CD4-positive, alpha-beta T cell treated with Interleukin-21 for 1 hour (primary cell): ENCODE data around the gene SCAMP2.
"Not testable (repeated sequence)": the region's sequence is repeated elsewhere in the genome, so short reads cannot be mapped to it uniquely, and the experiment has no call there.

Experiments used
- DNase-seq: peaks from one replicate; pipeline ENCODE4 v3.0.0-alpha.2; 2020

SCAMP2 gene, protein sequence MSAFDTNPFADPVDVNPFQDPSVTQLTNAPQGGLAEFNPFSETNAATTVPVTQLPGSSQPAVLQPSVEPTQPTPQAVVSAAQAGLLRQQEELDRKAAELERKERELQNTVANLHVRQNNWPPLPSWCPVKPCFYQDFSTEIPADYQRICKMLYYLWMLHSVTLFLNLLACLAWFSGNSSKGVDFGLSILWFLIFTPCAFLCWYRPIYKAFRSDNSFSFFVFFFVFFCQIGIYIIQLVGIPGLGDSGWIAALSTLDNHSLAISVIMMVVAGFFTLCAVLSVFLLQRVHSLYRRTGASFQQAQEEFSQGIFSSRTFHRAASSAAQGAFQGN

DNA sequence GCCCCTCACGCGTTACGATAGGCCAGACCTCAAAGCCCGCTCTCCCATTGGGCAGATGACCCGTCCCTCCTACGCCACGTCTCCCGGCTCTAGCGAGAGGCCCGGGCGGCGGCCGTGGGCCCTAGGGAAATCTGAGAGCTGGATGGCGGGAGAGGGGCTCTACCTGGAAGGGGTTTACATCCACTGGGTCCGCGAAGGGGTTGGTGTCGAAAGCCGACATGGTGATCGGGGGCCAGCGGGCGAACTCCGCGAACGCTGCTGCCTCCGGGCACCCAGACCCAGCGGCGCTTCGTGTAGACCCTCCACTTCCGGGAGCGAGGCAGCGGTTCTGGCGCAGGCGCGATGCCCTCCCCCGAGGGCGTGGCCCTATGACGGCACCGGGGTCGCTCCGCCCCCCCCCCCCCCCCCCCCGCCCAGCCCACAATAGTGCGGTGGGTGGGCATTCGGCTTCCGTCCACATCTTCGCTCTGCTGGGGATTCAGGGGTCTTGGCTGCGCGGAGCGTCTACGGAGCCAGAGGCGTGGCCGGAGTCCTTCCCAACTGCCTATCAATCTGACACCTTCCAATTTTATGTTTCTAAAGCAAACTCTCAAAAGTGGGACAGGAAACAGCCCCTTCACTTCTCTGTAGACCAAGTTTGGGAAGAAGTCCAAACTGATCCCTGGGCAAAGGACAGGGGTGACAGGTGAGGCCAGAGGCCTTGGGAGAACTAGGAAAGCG, at the start of gene SCAMP2:
Gene SCAMP2 (minus strand): TSS at position 330 of the 720 bp plus-strand sequence. CDS start 110 bp downstream, at position 220.
- DNase-seq: peak; percentile 92

DNA sequence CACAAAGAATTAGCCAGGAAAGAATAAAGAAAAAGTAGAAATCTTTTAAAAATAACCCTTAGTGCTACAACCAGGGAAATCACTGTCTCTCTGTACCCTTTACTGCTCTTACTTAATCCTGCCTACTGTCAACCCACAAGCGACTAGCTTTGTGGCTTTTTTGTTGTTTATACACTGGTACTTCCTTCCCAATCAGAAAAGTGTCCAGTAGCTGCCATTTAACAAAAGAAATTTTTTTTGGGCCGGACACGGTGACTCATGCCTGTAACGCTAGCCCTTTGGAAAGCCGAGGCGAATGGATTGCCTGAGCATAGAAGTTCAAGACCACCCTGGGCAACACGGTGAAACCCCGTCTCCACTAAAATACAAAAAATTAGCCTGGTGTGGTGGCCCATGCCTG, 47.3 kb upstream of the SCAMP2 start:
- no peak for DNase-seq

DNA sequence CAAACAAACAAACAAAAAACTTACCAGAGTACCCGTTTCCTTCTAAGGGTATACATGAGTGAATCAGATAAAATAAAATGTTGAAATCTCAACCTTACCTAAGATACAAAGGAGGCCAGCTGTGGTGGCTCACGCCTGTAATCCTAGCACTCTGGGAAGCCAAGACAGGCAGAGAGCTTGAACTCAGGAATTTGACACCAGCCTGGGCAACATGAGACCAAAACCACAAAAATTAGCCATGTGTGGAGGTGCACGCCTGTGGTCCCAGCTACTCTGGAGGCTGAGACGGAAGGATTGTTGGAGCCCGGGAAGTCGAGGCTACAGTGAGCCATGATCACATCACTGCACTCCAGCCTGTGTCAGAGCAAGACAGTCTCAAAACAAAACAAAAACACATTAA, 44.5 kb upstream of the SCAMP2 start:
- DNase-seq: no peak

DNA sequence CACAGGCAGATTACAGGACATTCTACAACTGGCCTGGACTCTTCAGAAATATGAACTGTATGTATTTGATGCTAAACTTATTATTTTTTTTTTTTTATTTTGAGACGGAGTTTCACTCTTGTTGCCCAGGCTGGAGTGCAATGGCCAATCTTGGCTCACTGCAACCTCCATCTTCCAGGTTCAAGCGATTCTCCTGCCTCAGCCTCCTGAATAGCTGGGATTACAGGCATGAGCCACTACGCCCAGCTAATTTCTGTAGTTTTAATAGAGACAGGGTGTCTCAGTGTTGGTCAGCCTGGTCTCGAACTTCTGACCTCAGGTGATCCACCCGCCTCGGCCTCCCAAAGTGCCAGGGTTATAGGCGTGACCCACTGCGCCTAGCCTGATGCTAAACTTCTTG, 40.6 kb upstream of the SCAMP2 start:
- not testable (repeated sequence) for DNase-seq

DNA sequence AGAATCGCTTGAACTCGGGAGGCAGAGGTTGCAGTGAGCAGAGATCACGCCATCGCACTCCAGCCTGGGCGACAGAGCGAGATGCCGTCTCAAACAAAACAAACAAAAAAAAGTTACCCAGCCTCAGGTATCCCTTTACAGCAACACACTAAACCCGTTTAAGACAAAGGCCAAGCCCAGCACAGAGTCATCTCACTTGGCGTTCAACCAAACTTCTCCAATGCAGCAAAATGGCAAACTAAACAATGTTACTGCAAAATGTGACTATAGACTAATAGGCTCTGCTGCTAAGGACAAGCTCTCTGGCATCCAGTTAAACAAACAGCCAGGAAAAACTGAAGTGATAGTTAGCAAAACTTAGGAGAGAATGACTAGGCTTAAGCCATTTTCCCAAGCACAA, 39.9 kb upstream of the SCAMP2 start:
- no peak for DNase-seq

DNA sequence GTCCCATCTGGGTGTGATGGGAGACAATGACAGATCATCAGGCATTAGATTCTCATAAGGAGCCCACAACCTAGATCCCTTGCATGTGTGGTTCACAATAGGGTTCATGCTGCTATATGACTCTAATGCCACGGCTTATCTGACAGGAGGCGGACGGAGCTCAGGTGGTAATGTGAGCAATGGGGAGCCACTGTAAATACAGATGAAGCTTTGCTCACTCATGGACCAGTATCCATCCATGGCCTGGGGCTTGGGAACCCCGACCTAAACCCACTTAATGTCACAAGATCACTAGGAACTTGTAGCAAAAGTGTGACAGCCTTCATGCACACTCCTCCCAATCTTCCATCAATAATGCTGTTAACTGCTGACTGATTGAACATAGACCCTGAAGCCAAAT, 35.5 kb upstream of the SCAMP2 start:
- no peak for DNase-seq

DNA sequence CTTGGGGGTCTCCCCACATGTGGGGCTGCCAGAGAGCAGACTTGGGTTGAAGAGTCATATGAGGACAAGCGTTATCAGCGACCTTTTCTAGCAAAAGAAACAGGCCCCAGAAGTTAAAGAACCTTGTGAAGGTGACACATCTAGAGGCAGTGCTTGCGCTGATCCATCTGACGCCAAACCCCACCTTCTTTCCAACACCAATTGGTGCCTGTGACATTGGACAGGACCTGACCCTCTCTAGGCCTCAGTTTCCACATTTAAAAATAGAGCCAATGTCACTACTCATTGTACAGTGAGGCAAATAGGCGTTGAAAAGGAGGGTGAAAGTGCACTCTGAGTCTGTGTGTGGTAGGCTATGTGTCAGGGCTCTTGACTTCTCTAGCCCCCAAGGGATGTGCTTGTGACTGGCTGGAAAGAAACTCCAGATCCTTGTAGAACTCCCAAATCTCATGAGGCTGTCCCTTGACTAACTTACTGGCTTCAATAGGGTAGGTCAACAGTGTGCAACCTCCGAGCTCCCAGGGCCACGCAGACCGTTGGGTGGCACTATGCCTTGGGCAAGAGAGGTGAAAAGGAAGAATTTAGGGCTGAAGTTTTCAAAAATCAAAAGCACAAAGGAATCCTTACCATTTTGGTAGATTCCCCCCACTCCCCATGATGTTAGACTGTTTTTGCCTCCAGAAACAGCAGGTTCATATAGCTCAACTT, 34.2 kb upstream of the SCAMP2 start:
- DNase-seq: no peak

DNA sequence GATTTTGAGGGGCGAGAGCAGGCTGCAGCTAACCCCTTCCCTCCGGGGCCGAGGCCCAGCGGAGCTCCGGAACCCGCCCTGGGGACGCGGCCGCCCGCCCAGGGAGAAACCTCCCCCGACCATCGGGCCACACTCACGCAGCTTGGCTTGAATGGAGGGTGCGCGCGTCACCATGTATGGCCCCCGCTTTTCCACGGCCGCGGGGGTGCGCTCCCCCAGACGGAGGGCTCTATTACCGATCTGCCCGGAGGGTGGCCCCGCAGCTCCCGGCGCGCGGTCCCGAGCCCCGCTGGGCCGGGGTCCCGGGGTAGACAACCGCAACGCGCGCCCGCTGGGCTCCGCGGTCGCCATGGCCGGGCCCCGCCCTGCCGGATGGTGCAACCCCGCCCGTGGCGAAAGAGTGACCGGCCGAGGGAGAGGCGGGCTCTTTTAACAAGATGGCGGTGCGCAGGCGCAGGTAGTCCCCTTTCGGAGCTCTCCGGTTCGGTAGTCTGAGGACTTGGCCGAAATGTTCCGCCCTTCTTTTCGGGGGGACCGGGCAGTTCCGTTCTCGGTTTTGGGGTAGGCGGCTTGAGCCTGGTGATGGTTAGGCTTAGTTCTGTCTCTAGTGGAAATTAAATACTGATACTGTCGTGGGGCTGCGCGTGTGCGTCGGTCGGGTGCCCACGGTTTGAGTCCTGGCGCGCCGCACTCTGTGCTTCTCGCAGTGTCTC, 33.4 kb upstream of the SCAMP2 start, which contains the start of gene FAM219B:
Gene FAM219B (minus strand): TSS at position 402 of the 713 bp plus-strand sequence. CDS start 51 bp downstream, at position 351.
- peak; percentile 78 for DNase-seq

DNA sequence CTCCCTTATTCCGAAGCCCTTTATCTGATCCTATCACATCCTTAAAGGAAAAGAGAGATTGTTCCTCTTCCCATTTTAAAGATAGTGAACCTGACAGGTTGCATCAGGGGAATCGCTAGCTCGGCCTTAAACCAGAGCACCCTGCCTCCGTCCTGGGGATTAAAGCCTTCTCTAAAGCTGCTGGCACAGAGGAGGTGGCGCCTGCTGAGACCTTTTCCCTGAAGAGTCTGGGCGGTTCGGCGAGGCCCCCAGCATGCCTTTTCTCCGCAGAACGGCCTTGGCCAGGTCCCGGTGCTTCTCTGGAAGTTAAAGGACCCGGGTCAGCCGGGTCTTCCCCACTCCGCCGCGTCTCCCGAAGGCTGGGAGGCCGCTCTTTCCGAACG, 32.9 kb upstream of the SCAMP2 start:
- no peak for DNase-seq

DNA sequence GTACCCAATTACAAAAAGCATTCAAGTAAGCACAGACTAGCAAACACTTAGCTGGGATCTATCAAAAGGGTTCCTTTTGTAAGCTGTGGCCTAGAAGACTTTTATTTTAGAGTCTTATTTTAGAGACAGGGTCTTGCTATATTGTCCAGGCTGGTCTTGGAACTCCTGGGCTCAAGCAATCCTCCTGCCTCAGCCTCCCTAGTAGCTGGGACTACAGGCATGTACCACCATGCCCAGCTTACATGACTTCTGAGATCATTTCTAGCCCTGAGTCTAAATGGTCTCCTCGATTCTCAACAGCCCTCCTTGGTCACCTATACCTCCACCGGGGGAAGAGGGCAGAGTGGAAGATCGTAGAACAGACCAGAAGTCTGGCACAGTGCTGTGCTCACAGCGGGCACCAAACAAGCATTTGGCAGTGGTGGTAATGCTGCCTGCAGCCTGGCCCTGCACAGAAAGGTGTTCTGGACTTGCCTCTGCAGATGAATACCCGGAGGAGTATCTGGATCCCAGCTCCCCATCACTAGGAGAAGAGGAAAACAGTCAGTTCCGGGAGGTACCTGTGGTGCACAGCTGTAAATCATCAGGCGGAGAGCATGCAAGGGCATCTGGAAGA, 31.1 kb upstream of the SCAMP2 start:
- DNase-seq: no peak

DNA sequence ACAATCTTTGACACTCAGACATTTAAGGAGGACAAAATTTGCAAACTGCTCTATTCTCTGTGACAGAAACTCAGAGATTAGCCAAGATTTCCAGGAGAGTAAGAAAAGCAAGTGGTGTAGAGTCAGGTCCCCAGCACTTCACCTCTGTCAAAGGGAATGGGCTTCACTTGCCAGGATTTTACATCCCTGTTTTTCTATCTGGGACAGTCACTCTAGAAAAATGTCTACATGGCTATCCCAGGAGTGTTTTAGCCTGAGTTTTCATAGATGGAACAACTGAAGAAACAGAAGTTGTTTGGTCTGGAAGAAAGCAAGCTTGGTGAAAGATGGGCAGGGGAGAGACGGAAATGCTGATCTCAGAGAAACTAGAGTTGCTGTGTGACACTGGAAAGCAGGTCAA, 30.5 kb upstream of the SCAMP2 start:
- DNase-seq: no peak

DNA sequence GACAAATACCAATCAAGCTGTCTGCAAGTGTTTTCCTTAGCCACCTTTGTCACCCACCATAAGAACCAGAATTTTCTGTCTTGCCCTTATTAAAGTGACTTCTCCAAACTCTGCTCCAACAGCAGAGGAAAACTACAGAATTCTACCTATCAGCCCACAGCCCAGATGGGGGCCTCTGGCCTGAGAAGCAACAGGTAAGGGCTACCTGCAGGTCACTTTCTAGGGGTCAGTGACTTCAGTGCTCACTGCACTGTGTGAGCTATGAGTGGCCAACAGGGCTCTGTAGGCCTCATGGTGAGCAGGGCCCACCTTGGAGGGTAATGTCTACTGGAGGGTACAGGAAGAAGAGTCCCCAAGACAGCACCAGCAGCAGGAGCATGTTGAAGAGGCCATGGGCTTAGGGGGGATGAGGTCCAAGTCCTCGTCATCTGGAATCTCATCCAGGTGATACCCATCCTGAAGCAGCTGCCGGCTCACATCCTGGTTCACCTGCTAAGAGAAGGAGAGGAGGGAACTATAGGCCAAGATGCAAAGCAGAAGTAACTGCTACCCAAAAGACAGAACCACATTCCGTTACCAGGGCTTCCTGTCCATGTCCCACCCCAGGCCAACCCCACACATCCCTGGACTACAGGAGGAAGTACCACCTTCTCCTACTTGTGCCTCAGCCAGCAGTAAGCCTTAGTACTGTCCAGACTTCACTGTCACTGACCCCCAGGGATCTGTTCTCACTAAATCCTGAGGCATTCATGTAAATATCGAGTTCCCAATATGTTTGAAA, 29.3 kb upstream of the SCAMP2 start:
- no peak for DNase-seq

DNA sequence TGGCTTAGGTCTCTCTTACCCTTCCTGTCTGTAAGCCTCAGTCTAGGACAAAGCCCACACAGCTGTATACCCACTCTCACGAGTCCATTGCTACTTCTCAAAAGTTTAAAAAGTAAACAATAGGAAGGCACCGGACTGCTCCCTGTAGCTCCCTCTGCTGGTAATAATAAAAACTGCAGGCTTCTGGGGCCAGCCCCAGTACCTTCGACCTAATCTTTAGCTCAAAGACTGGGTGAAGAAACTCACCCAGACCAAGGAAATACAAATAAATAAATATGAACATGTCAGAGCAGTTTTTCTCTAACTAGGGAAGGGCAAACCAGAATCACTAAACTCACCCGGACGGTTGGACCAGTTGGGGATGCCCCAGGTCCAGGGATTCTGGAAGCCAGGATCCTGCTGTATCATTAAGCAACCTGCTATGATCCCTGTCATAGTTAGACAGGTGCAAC, 28.5 kb upstream of the SCAMP2 start:
- peak; percentile 80 for DNase-seq

DNA sequence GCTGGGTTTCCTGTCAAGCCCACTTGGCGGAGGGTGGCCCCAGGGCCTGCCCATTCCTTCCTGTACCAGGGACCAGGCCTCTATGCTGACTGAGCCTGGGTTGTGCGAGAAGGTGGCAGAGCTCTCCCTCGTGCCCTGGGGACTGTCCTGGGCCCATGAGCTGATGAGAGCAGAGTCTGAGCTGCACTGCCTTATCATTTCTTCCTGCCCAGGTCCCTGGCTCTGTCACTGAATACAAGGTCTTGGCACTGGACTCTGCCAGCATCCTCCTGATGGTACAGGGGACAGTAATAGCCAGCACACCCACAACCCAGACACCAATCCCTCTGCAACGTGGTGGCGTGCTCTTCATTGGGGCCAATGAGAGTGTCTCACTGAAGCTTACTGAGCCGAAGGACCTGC, 24.1 kb upstream of the SCAMP2 start:
- DNase-seq: no peak

DNA sequence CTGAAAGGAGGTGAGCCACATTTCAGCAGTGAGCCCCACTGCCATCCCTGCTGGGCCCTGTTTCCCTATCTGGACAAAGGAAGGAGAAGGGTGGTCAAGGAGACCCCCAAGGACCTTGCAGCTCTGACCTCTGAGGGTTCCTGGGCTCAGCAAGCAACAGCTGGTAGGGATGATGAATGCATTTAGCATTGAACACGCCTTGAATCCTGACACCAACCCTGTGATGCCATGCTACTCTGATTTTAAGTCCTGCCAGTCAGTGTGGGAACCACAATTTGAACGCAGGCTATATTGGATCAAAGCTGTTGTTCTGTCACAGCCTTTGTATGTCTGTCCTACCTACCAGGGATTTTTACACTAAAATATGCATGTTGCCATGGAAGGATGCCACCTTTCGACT, 23.2 kb upstream of the SCAMP2 start:
- DNase-seq: no peak

DNA sequence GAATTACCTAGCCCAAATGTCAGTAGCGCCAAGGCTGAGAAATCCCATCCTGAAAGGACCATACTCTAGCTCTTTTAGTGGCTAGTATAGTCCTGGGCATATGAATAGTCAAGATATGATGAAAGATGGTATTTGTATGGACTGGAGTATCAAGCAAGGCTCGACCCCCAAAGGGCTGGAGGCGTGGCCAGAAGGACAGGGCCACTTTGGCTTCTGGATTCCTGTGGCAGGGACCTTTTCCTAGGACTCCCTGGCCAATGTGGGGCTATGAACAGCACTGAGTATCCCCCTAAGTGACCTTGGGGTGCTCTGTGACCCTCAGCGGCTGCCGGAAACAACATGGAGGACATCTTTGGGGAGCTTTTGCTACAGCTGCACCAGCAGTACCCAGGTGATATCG, 22.7 kb upstream of the SCAMP2 start:
- no peak for DNase-seq

DNA sequence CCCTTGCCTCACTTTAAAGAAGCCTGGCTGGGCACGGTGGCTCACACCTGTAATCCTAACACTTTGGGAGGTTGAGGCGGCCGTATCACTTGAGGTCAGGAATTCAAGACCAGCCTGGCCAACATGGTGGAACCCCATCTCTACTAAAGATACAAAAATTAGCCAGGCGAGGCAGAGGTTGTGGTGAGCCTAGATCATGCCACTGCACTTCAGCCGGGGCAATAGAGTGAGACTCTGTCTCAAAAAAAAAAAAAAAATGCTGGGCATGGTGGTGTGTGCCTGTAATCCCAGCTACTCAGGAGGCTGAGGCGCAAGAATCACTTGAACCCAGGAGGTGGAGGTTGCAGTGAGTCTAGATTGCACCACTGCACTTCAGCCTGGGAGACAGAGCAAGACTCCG, 21.2 kb upstream of the SCAMP2 start:
- DNase-seq: not testable (repeated sequence)

DNA sequence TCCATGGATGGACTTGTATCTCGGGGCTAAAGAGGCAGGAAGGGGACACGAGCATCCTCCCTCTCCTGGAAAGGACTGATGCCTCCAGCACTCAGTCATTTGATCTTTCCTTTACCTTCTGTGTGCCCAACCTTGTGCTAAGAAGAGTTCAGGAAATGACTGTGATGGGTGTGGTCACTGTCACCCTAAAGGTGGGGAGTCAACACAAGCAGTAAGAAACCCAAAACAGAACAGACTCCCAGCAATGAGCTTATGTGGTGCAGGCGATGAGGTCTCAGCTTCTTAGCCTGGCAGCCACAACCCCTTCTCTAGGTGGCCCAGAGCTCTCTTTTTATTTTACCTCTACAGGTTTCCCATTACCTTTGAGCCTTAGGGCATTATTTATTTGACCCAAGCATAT, 20.5 kb upstream of the SCAMP2 start:
- peak; percentile 77 for DNase-seq

DNA sequence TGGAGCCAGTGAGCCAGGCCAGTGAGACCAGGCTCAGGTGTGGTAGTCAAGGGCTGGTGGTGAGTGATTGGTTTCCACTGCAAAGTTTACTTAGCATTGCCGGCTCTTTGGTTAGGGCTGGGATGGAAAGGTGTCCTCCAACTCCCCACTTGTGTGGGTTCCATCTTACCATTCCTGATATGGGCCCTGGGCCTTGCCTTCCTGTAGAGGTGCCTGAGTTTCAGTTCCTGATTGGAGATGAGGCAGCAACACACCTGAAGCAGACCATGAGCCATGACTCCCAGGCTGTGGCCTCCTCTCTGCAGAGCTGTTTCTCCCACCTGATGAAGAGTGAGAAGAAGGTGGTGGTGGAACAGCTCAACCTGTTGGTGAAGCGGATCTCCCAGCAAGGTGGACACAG, 19.8 kb upstream of the SCAMP2 start:
- no peak for DNase-seq

DNA sequence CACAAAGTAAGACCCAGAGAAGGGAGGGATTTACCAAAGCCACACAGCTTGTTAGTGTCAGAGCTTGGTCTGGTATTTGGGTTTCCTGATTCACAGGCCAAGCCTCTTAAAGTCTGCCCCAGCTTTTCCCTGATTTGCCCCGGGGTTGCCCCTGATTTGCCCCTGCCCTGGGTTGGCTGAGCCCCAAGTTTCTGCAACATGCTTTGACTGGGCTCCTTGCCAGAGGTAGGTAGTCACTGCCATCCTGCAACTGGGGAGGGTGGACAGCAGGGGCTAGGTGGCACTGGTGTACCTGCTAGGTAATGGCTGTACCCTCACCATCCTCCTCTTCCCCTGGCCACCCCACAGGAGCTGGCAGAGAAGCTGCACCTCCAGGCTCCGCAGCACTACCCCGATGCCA, 19.1 kb upstream of the SCAMP2 start:
- DNase-seq: no peak

DNA sequence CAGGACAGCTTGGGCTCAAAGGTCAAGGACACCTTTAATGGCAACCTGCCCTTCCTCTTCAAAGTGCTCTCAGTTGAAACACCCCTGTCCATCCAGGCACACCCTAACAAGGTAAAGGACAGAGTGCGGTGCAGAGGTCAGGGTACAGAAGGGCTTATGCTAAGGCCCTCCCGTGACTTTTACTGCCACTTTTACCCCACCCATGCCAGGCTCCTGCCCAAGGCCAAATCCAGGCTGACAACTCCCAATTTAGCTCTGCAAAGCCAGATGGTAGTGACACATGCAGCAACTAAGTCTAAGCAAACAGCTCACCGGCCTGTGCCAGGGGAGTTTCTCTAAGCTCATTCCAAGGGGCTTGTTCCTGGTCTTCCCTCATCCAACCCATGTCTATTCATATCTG, 18.3 kb upstream of the SCAMP2 start:
- no peak for DNase-seq

DNA sequence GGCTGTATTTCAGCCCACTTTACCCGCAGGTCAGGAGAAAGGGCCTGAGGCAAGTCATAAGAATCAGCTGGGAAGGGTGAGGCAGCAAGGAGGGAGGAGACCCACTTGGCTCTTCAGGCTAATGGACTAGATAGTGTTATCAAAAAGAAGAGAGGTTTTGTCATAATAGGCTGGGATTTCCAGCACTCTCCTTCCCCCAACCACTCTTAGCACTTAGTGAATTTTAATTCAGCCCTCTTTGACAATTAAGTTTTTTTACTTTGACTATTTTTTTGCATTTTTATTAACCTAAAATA, 17.4 kb upstream of the SCAMP2 start:
- no peak for DNase-seq
